ENCODE results near the gene CMPK2. TPM values are rescaled to one million over a fixed set of nuclear protein-coding genes. Genes with fewer than 3 reads are reported as not detected.

Gene CMPK2, protein sequence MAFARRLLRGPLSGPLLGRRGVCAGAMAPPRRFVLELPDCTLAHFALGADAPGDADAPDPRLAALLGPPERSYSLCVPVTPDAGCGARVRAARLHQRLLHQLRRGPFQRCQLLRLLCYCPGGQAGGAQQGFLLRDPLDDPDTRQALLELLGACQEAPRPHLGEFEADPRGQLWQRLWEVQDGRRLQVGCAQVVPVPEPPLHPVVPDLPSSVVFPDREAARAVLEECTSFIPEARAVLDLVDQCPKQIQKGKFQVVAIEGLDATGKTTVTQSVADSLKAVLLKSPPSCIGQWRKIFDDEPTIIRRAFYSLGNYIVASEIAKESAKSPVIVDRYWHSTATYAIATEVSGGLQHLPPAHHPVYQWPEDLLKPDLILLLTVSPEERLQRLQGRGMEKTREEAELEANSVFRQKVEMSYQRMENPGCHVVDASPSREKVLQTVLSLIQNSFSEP
- 0.18 and 3.6 TPM in 2 replicates for total RNA-seq

DNA sequence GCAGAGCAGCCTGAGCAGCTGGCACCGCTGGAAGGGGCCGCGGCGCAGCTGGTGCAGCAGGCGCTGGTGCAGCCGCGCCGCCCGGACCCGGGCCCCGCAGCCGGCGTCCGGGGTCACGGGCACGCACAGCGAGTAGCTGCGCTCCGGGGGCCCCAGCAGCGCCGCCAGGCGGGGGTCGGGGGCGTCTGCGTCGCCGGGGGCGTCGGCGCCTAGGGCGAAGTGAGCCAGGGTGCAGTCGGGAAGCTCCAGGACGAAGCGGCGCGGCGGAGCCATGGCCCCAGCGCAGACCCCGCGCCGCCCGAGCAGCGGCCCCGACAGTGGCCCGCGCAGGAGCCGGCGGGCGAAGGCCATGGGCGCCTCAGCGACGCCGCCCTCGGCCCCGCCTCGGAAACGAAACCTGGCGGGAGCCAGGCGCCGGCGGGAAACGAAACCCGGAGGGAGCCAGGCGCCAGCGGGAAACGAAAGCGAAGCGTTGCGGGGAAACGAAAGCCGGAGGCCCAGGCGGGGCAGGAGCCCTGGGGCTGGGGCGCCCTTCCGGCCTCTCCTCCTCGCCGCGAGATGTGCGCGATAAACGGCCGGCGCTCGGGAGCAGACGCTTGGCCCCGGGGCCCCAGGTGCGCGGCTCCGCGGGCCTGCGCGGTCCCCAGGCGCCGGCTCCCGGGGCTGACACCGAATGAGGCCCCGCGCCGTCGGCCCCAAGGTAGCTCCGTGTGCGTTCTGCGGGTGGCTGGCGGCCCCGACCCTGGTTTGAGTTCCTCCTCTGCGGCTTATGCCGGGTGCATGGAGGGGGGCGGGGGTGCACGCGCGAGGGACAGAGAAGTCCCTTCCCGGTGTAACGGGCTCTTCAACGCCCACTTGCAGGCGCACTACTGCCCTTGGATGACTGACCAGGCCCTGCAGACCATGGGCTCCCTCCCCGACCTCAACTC lies at the start of gene CMPK2:
TSS of gene CMPK2 (minus strand) at position 562 of the 929 bp plus-strand sequence. CDS start at position 351, 211 bp downstream.

DNA sequence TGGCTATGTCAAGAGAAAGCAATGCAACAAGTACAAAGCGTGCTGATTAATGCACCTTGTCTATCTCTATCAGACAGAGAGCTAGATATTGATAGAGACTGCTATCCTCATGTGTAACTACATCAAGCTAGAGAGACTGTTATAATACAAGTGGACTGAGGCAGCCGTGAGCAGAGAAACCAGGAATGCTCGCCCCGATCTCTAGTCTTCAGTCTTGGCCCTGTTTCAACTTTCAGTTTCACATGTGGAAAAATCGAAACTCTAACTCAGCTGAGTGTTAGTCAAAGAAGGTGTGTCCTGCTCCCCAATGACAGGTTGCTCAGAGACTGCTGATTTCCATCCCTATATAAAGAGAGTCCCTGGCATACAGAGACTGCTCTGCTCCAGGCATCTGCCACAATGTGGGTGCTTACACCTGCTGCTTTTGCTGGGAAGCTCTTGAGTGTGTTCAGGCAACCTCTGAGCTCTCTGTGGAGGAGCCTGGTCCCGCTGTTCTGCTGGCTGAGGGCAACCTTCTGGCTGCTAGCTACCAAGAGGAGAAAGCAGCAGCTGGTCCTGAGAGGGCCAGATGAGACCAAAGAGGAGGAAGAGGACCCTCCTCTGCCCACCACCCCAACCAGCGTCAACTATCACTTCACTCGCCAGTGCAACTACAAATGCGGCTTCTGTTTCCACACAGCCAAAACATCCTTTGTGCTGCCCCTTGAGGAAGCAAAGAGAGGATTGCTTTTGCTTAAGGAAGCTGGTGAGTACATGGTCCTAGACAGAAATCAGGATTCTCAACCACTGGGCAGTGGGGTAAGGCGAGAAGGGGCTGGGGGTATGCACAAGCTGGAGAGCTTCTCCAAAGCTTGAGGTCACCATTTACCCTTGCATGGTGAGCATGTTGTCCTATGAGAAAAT lies 11.9 kb upstream of the CMPK2 start, which contains the start of gene RSAD2:
TSS of gene RSAD2 (plus strand) at position 376 of the 903 bp plus-strand sequence. CDS start at position 400, 24 bp downstream.

Other genes starting within 250 kb of the CMPK2 start
- not detected in 2 replicates for gene RSAD2, start 11.9 kb upstream of the CMPK2 start, total RNA-seq
- 1.9 and 5.4 TPM in 2 replicates for gene RNF144A, start 51.5 kb upstream of the CMPK2 start, total RNA-seq